ENCODE data around the gene TOR1A.

- TF ChIP-seq, protein P1, sequence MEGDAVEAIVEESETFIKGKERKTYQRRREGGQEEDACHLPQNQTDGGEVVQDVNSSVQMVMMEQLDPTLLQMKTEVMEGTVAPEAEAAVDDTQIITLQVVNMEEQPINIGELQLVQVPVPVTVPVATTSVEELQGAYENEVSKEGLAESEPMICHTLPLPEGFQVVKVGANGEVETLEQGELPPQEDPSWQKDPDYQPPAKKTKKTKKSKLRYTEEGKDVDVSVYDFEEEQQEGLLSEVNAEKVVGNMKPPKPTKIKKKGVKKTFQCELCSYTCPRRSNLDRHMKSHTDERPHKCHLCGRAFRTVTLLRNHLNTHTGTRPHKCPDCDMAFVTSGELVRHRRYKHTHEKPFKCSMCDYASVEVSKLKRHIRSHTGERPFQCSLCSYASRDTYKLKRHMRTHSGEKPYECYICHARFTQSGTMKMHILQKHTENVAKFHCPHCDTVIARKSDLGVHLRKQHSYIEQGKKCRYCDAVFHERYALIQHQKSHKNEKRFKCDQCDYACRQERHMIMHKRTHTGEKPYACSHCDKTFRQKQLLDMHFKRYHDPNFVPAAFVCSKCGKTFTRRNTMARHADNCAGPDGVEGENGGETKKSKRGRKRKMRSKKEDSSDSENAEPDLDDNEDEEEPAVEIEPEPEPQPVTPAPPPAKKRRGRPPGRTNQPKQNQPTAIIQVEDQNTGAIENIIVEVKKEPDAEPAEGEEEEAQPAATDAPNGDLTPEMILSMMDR (conservative IDR thresholded peaks at IDR 0.05 in 1 of 2, IDR thresholded peaks at IDR 0.05 in 1 of 2; ENCODE audit: low read depth in 1 of 2, low read length in 2 of 2): no peak
- no peak for TF ChIP-seq EZH2 (IDR thresholded peaks at IDR 0.05; ENCODE audit: low read length, missing control alignments)
Measured at GRCh38 chr9:129835860-129836223, 11.9 kb upstream of the TOR1A start.
